Measurements from ENCODE around the gene GPC3. TPM values are rescaled to one million over a fixed set of nuclear protein-coding genes. Genes with fewer than 3 reads are reported as not detected.
A peak's percentile ranks its signal among the peaks of the same experiment; 100 is the strongest.

Gene GPC3
- total RNA-seq, 2 donors from 2014 or later: 16.9 to 22.7 TPM

GRCh38 chrX:133646719-133647116, 338.7 kb downstream of the GPC3 start:
- no peak for TF ChIP-seq CTCF (IDR thresholded peaks at IDR 0.05)
- TF ChIP-seq POLR2A (IDR thresholded peaks at IDR 0.05): no peak
- intact Hi-C loops (cut with DNase I): no loop called here
- no peaks in the 10 kb centered on the region for H3K9me3 ChIP-seq
- 61 to 85% methylated on average over 3 of the region's 3 CpGs for whole genome bisulfite sequencing, 2 donors
- H3K27ac ChIP-seq: peak overlapping the region in 3 of 4 donors; percentile 19 to 73 (median 67)
- H3K4me3 ChIP-seq: no peak overlapping the region
- no peaks in the 10 kb centered on the region for H3K27me3 ChIP-seq
- DNase-seq (no peak), ATAC-seq (no peak)
- H3K36me3 ChIP-seq (replicated peaks in 1 of 2; ENCODE audit: insufficient read depth in 1 of 2, low read depth in 2 of 2): no peaks in the 10 kb centered on the region
- H3K4me1 ChIP-seq: no peaks in the 10 kb centered on the region

- H3K4me1 ChIP-seq: no peaks in the 10 kb centered on the region
- H3K9me3 ChIP-seq: no peaks in the 10 kb centered on the region
- TF ChIP-seq POLR2A (IDR thresholded peaks at IDR 0.05): no peak
- TF ChIP-seq CTCF (IDR thresholded peaks at IDR 0.05): no peak
- no peaks in the 10 kb centered on the region for H3K27me3 ChIP-seq
- peak in 2 of 4 donors; percentile 43 to 48 for DNase-seq
- intact Hi-C loops (cut with DNase I): no loop called here
- ATAC-seq: peak; percentile 90
- H3K27ac ChIP-seq: peak overlapping the region; percentile 16 to 73 (median 43)
- H3K4me3 ChIP-seq: no peak overlapping the region
- H3K36me3 ChIP-seq (replicated peaks in 1 of 2; ENCODE audit: insufficient read depth in 1 of 2, low read depth in 2 of 2): no peaks in the 10 kb centered on the region
- 21 to 29% methylated on average over 5 of the region's 5 CpGs for WGBS, 2 donors
Measured at GRCh38 chrX:133645977-133646718, 339.2 kb downstream of the GPC3 start.

- 26 to 38% methylated on average over 5 to 6 of the region's 6 CpGs for WGBS, 2 donors
- Histone ChIP-seq H3K27ac (peak overlapping the region in 3 of 4 donors; percentile 19 to 73 (median 67)), H3K27me3 (no peaks in the 10 kb centered on the region), H3K9me3 (no peaks in the 10 kb centered on the region), H3K4me3 (no peak overlapping the region), H3K4me1 (peaks cover 5% of the 10 kb centered on the region), H3K36me3 (replicated peaks in 1 of 2; ENCODE audit: insufficient read depth in 1 of 2, low read depth in 2 of 2) (no peaks in the 10 kb centered on the region)
- peak; percentile 47 for ATAC-seq
- intact Hi-C loops (cut with DNase I): no loop called here
- no peak for TF ChIP-seq CTCF (IDR thresholded peaks at IDR 0.05)
- peak in 3 of 4 donors; percentile 10 to 25 (median 12) for DNase-seq
Measured at GRCh38 chrX:133645256-133645655, 340.1 kb downstream of the GPC3 start.

- DNase-seq (no peak), ATAC-seq (no peak)
- H3K27me3 ChIP-seq: no peaks in the 10 kb centered on the region
- peaks cover 10% of the 10 kb centered on the region for H3K4me1 ChIP-seq
- H3K27ac ChIP-seq: peak overlapping the region in 2 of 4 donors; percentile 12 to 55
- H3K36me3 ChIP-seq (replicated peaks in 1 of 2; ENCODE audit: insufficient read depth in 1 of 2, low read depth in 2 of 2): no peaks in the 10 kb centered on the region
- intact Hi-C loops (cut with DNase I): no loop called here
- no peaks in the 10 kb centered on the region for H3K9me3 ChIP-seq
- TF ChIP-seq POLR2A (IDR thresholded peaks at IDR 0.05) (no peak), CTCF (IDR thresholded peaks at IDR 0.05) (no peak)
- no peak overlapping the region for H3K4me3 ChIP-seq
- 54 to 72% methylated on average over 7 of the region's 7 CpGs for whole genome bisulfite sequencing, 2 donors
Measured at GRCh38 chrX:133640161-133641015, 345.0 kb downstream of the GPC3 start.
